ENCODE data around the gene MTHFD2. TPM values are rescaled to one million over a fixed set of nuclear protein-coding genes. Genes with fewer than 3 reads are reported as not detected.
"Not testable (repeated sequence)": the region's sequence is repeated elsewhere in the genome, so short reads cannot be mapped to it uniquely, and the experiment has no call there.

The MTHFD2 gene
- total RNA-seq, 3 donors from 2014 or later (not counting 1 experiment from before 2014, with no cell fraction given), result 28.7 to 41.1 (median 40.5) TPM

DNA sequence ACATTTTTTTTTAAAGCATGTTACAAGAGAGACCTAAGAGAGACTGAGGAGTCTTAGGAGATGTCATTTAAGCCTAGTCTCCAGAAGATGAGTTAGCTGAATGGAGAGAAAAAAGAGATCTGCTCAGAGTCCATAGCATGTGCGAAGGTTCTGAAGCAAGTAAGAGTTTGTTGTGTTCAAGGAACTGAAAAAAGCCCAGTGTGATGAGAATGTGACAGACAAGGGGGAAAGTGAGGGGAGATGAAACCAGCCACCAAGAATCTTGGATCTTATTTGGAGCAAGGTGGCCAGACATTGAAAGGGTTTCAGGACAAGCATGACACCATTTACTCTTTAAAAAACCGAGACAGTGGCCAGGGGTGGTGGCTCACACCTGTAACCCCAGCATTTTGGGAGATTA, 14.5 kb upstream of the MTHFD2 start:
- Mint-ChIP-seq H3K27ac (no peak overlapping the region), H3K4me3 (no peak overlapping the region), H3K4me1 (peaks cover 0 to 5% of the 10 kb centered on the region in 2 donors), H3K9me3 (no peaks in the 10 kb centered on the region), H3K36me3 (no peaks in the 10 kb centered on the region), H3K27me3 (ENCODE audit: low read depth in 2 of 2) (no peaks in the 10 kb centered on the region)
- 73% methylated on average over 2 of the region's 2 CpGs for WGBS (ENCODE audit: insufficient coverage)
- ATAC-seq (no peak), DNase-seq (no peak)
- no peak for TF ChIP-seq CTCF (IDR thresholded peaks at IDR 0.05)
- H3K36me3 ChIP-seq (ENCODE audit: control insufficient read depth, insufficient read depth, low read length), result no peaks in the 10 kb centered on the region
- intact Hi-C loops (cut with micrococcal nuclease), result no loop called here
- H3K27me3 ChIP-seq (ENCODE audit: control insufficient read depth, insufficient read depth, low read length), result no peaks in the 10 kb centered on the region
- no peaks in the 10 kb centered on the region for H3K9me3 ChIP-seq (ENCODE audit: control insufficient read depth, insufficient read depth, low read length)
- H3K27ac ChIP-seq (ENCODE audit: low read length), result no peak overlapping the region
- H3K4me1 ChIP-seq (ENCODE audit: control insufficient read depth, insufficient read depth, low read length), result peaks cover 27% of the 10 kb centered on the region
- H3K4me3 ChIP-seq (ENCODE audit: low read length), result no peak overlapping the region

GRCh38 chr2:74186038-74186437, 12.4 kb upstream of the MTHFD2 start:
- peak in 1 of 2 donors; percentile 77 for DNase-seq
- Mint-ChIP-seq H3K27me3 (ENCODE audit: low read depth in 2 of 2) (peaks cover 0 to 2% of the 10 kb centered on the region in 2 donors), H3K4me1 (no peaks in the 10 kb centered on the region), H3K9me3 (no peaks in the 10 kb centered on the region), H3K4me3 (no peak overlapping the region), H3K27ac (peak overlapping the region in 1 of 2 donors; percentile 16), H3K36me3 (no peaks in the 10 kb centered on the region)
- 46% methylated on average over 9 of the region's 9 CpGs for WGBS (ENCODE audit: insufficient coverage)
- peak; percentile 81 to 93 (median 92) for ATAC-seq
- H3K27ac ChIP-seq (ENCODE audit: low read length), result peak overlapping the region; percentile 74
- H3K4me1 ChIP-seq (ENCODE audit: control insufficient read depth, insufficient read depth, low read length), result peaks cover 22% of the 10 kb centered on the region
- no peaks in the 10 kb centered on the region for H3K9me3 ChIP-seq (ENCODE audit: control insufficient read depth, insufficient read depth, low read length)
- no peak for TF ChIP-seq CTCF (IDR thresholded peaks at IDR 0.05)
- no peaks in the 10 kb centered on the region for H3K27me3 ChIP-seq (ENCODE audit: control insufficient read depth, insufficient read depth, low read length)
- intact Hi-C loops (cut with micrococcal nuclease), result no loop called here
- H3K36me3 ChIP-seq (ENCODE audit: control insufficient read depth, insufficient read depth, low read length), result no peaks in the 10 kb centered on the region
- no peak overlapping the region for H3K4me3 ChIP-seq (ENCODE audit: low read length)

GRCh38 chr2:74186706-74187105, 11.7 kb upstream of the MTHFD2 start:
- H3K27ac Mint-ChIP-seq; H3K4me3 ChIP-seq (ENCODE audit: low read length); H3K9me3 Mint-ChIP-seq; H3K27me3 ChIP-seq (ENCODE audit: control insufficient read depth, insufficient read depth, low read length); DNase-seq; H3K36me3 Mint-ChIP-seq; H3K36me3 ChIP-seq (ENCODE audit: control insufficient read depth, insufficient read depth, low read length); intact Hi-C loops (cut with micrococcal nuclease); ATAC-seq; H3K27me3 Mint-ChIP-seq (ENCODE audit: low read depth in 2 of 2); H3K9me3 ChIP-seq (ENCODE audit: control insufficient read depth, insufficient read depth, low read length); H3K4me3 Mint-ChIP-seq; H3K4me1 Mint-ChIP-seq: not testable (repeated sequence)
- Histone ChIP-seq H3K27ac (ENCODE audit: low read length) (peak overlapping the region; percentile 74), H3K4me1 (ENCODE audit: control insufficient read depth, insufficient read depth, low read length) (peaks cover 22% of the 10 kb centered on the region)
- 96% methylated on average over 15 of the region's 15 CpGs for WGBS (ENCODE audit: insufficient coverage)

- H3K4me1 Mint-ChIP-seq, result no peaks in the 10 kb centered on the region
- H3K36me3 ChIP-seq (ENCODE audit: control insufficient read depth, insufficient read depth, low read length), result no peaks in the 10 kb centered on the region
- DNase-seq, result no peak
- no peaks in the 10 kb centered on the region for H3K9me3 ChIP-seq (ENCODE audit: control insufficient read depth, insufficient read depth, low read length)
- no peak overlapping the region for H3K4me3 Mint-ChIP-seq
- H3K4me3 ChIP-seq (ENCODE audit: low read length), result no peak overlapping the region
- peaks cover 0 to 4% of the 10 kb centered on the region in 2 donors for H3K27me3 Mint-ChIP-seq (ENCODE audit: low read depth in 2 of 2)
- ATAC-seq, result no peak
- intact Hi-C loops (cut with micrococcal nuclease), result no loop called here
- no peak for TF ChIP-seq CTCF (IDR thresholded peaks at IDR 0.05)
- no peak overlapping the region for H3K27ac Mint-ChIP-seq
- peaks cover 18% of the 10 kb centered on the region for H3K4me1 ChIP-seq (ENCODE audit: control insufficient read depth, insufficient read depth, low read length)
- no peak overlapping the region for H3K27ac ChIP-seq (ENCODE audit: low read length)
- no peaks in the 10 kb centered on the region for H3K36me3 Mint-ChIP-seq
- 96% methylated on average over 6 of the region's 6 CpGs for whole genome bisulfite sequencing (ENCODE audit: insufficient coverage)
- H3K9me3 Mint-ChIP-seq, result no peaks in the 10 kb centered on the region
- H3K27me3 ChIP-seq (ENCODE audit: control insufficient read depth, insufficient read depth, low read length), result no peaks in the 10 kb centered on the region
These were observed 10.3 kb upstream of the MTHFD2 start for GRCh38 chr2:74188018-74188601.

Data from natural killer cell (primary cell).